Thoracic aorta (tissue), 2 donors: Measurements from ENCODE around the gene RHOC. TPM values are rescaled to one million over a fixed set of nuclear protein-coding genes. Genes with fewer than 3 reads are reported as not detected.

ENCODE experiments used
- ATAC-seq: fragments of 150-250 bp; one replicate; pipeline ENCODE4 v1.8.0; 2017; ENCODE audit warnings: low read depth; ENCODE audit not compliant: insufficient number of reproducible peaks, low FRiP score
- DNase-seq: peaks from one replicate; pipeline ENCODE4 v3.0.0-alpha.2; 2020; ENCODE audit warnings: low spot score
- H3K27ac ChIP-seq, 2 donors: fragments of 200-600 bp; sonication (generic); 1 replicate in 1 of 2; 2 replicates in 1 of 2; pipeline ENCODE4 v1.5.1; 2016; ENCODE audit warnings: mild to moderate bottlenecking in 2 of 2, moderate library complexity in 2 of 2
- H3K27me3 ChIP-seq: fragments of 200-600 bp; sonication (generic); replicated peaks from 2 replicates; pipeline ENCODE4 v1.6.0; 2016; ENCODE audit warnings: mild to moderate bottlenecking; ENCODE audit not compliant: insufficient read depth
- H3K36me3 ChIP-seq: fragments of 200-600 bp; sonication (generic); one replicate; pipeline ENCODE4 v1.5.1; 2016
- H3K4me1 ChIP-seq, 2 donors: fragments of 200-600 bp; sonication (generic); 1 replicate in 1 of 2; 2 replicates in 1 of 2; pipeline versions ENCODE4 v1.5.1 to v1.6.0; 2016; ENCODE audit warnings: low read depth in 2 of 2, mild to moderate bottlenecking in 1 of 2; ENCODE audit not compliant: control insufficient read depth in 1 of 2
- H3K4me3 ChIP-seq: fragments of 200-600 bp; sonication (generic); 2 replicates; pipeline ENCODE4 v1.5.1; 2016; ENCODE audit warnings: mild to moderate bottlenecking
- H3K9me3 ChIP-seq: fragments of 200-600 bp; sonication (generic); 2 replicates; pipeline ENCODE4 v1.5.1; 2016
- total RNA-seq, 2 donors: library from RNA; depleted of rRNA; stranded (reverse); fragments of >200 nt; gene quantifications; one replicate each; pipeline versions ENCODE4 v1.1.0 to v1.2.3, GENCODE V29; 2016
- TF ChIP-seq, protein P1 (sequence below): fragments of 200-600 bp; sonication (generic); IDR thresholded peaks from one replicate; pipeline ENCODE4 v1.5.1; 2019; ENCODE audit warnings: antibody characterized with exemption

Gene RHOC
- total RNA-seq, 2 donors from 2014 or later: 297 to 378 TPM

DNA sequence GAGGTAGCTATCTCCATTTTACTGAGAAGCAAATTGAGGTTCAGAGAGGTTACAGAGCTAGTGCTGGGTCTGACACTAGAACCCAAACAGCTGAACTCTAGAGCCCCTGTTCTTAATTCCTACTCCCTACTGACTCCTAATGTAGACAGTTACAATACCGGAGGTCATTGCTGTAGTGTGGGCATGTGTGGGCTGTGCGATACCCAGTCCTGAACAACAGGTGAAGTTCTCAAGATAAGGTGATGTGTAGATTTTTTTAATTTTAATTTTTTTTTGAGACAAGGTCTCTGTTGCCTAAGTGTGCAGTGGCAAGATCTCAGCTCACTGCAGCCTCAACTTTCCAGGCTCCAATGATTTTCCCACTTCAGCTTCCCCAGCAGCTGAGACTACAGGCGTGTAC is 1.6 kb upstream of the RHOC start:
- TF ChIP-seq, protein P1, sequence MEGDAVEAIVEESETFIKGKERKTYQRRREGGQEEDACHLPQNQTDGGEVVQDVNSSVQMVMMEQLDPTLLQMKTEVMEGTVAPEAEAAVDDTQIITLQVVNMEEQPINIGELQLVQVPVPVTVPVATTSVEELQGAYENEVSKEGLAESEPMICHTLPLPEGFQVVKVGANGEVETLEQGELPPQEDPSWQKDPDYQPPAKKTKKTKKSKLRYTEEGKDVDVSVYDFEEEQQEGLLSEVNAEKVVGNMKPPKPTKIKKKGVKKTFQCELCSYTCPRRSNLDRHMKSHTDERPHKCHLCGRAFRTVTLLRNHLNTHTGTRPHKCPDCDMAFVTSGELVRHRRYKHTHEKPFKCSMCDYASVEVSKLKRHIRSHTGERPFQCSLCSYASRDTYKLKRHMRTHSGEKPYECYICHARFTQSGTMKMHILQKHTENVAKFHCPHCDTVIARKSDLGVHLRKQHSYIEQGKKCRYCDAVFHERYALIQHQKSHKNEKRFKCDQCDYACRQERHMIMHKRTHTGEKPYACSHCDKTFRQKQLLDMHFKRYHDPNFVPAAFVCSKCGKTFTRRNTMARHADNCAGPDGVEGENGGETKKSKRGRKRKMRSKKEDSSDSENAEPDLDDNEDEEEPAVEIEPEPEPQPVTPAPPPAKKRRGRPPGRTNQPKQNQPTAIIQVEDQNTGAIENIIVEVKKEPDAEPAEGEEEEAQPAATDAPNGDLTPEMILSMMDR: no peak
- Histone ChIP-seq H3K4me3 (no peak overlapping the region), H3K36me3 (no peaks in the 10 kb centered on the region), H3K4me1 (peaks cover 7 to 31% of the 10 kb centered on the region in 2 donors), H3K27ac (peak overlapping the region in 1 of 2 donors; percentile 99), H3K9me3 (no peaks in the 10 kb centered on the region), H3K27me3 (no peaks in the 10 kb centered on the region)
- DNase-seq: no peak
- ATAC-seq: no peak

DNA sequence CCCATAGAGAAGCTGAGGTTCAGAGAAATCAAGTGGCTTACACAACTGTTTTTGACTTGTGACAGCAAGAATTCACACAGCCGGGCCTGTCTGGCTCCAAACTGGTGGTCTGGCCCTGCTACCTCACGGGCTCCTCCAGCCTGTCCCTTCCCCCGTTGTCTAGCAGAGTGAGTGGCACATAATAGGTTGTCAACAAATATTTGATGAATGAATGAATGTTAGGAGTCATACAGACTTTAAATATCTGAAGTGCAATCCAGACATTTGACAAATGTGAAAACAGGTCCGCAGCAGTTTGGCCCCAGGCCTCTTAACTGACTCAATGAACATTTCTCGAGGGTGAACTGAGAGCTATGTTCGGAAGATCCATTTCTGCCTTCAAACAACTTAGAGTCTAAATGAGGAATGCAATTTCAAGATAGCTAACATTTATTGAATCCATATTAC is 1.1 kb upstream of the RHOC start:
- TF ChIP-seq, protein P1: no peak
- peaks cover 4% of the 10 kb centered on the region for H3K36me3 ChIP-seq
- peak overlapping the region; percentile 92 for H3K4me3 ChIP-seq

DNA sequence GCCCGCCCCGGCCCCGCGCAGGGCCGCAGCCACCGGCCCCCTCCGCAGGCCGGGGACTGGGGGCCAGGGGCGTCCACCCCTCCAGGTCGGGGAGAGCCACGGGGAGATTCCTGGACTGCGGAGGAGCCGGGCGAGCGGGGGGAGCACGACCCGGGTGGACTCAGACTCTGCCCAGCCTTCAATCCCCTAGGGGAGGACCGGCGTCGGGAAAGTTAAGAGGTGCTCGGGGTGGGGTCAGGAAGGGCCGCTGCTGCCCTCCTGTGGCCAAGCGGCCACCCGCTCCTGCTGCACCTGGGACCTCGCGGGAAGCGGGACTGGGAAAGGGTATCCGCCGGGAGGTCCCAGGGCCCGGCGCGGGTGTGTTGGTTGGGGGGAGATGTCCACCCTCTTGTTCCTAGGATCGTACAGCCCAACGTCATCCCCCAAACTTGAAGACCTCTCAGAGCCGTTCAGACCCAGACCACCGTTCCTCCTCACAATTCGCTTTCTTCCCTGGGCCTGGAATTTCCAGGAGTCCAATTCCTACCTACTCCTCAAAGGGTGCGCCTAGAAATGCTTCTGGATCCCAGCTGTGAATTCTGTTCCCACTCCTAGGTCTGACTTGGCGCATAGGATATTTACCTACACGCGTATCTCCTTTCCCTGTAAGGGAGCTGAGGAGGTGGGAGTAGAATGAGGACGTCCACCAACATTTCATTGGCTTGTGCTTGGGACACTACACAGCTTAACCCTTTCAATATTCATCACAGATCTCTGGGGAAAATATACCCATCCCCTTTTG is 484 bp upstream of the RHOC start:
- H3K4me3 ChIP-seq: peak overlapping the region; percentile 92
- H3K27me3 ChIP-seq: no peaks in the 10 kb centered on the region
- peaks cover 10% of the 10 kb centered on the region for H3K36me3 ChIP-seq
- peaks cover 7 to 41% of the 10 kb centered on the region in 2 donors for H3K4me1 ChIP-seq
- ATAC-seq (peak; percentile 49), DNase-seq (peak; percentile 66)
- peak overlapping the region; percentile 95 to 99 for H3K27ac ChIP-seq
- TF ChIP-seq, protein P1: peak; percentile 90
- no peaks in the 10 kb centered on the region for H3K9me3 ChIP-seq

More for the DNA sequence above, 1.1 kb upstream of the RHOC start:
- no peak for DNase-seq
- no peak for ATAC-seq
- Histone ChIP-seq H3K9me3 (no peaks in the 10 kb centered on the region), H3K27me3 (no peaks in the 10 kb centered on the region), H3K4me1 (peaks cover 7 to 35% of the 10 kb centered on the region in 2 donors), H3K27ac (peak overlapping the region; percentile 95 to 99)

DNA sequence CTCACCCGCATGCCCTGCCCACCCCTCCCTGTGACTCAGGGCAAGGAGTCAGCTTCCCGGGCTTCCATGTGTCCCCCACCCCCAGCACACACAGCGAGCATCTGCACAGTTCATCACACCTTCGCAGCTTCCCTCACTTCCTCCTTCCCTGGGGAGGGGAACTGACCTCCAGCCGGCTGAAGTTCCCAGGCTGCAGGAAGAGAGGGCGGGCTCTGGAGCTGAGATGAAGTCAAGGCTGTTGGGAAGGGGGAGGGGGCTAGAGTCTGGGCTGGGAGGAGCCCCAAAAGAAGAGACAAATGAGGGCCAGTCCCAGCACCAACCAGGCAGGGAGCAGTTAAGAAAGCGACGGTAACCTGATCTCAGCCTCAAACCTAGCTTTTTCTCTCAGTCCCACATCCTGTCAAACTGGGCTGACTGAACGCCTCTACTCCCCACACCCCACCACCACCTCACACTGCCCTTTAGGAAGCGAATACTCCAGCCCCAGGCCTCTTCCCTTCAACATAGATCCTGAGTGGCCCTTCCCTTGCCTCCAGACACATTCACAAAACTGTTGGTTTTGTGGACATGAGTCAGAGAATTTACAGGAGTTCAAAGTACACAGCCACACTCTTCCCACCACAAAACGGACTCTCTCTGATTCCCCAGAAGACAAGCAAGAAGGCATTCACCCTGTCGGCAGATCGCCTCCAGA is 1.8 kb downstream of the RHOC start:
- peaks cover 18 to 64% of the 10 kb centered on the region in 2 donors for H3K4me1 ChIP-seq
- no peaks in the 10 kb centered on the region for H3K9me3 ChIP-seq
- peak overlapping the region; percentile 92 for H3K4me3 ChIP-seq
- DNase-seq (peak; percentile 84), ATAC-seq (peak; percentile 33)
- H3K27me3 ChIP-seq: no peaks in the 10 kb centered on the region
- peaks cover 15% of the 10 kb centered on the region for H3K36me3 ChIP-seq
- peak overlapping the region; percentile 79 to 99 for H3K27ac ChIP-seq
- TF ChIP-seq, protein P1: no peak

DNA sequence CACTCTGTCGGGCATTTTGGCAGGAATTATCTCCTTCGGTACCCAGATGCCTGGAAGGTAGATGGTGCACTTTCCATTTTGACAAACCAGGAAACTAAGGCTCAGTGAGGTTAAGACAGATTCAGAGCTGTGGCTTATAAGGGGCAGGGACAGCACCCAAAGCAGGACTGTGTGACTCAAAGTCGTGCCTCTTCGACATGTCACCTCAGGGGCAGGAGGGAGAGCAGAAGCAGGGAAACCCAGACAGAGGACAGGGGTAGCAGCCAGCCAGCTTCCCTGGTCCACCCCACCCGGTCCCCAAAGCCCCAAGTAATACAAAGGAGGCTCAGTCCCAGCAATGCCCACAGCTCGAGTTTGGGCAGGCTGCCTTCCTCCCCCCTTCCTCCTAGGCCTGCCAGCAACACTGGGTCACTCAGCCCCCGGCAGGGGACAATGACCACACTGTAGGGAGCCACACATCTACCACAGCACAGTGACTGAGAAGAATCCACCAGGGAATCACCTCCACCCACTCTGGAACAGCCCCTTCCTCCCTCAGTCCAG is 2.5 kb downstream of the RHOC start:
- Histone ChIP-seq H3K9me3 (no peaks in the 10 kb centered on the region), H3K27me3 (no peaks in the 10 kb centered on the region), H3K4me3 (peak overlapping the region; percentile 92), H3K27ac (peak overlapping the region; percentile 79 to 99), H3K4me1 (peaks cover 20 to 70% of the 10 kb centered on the region in 2 donors), H3K36me3 (peaks cover 15% of the 10 kb centered on the region)
- ATAC-seq (no peak), DNase-seq (no peak)
- TF ChIP-seq, protein P1: no peak
